Measurements from ENCODE around the gene TRIM17.

- TF ChIP-seq CTCF (IDR thresholded peaks at IDR 0.05) (no peak), POLR2AphosphoS5 (IDR thresholded peaks at IDR 0.05) (peak in 1 of 3 donors; percentile 70)
These were observed 40.9 kb upstream of the TRIM17 start for GRCh38 chr1:228457396-228458176.

All from suprapubic skin (tissue), 3 donors.